GM19468 (cell line): ENCODE results near the gene EXOC4.
"Not testable (repeated sequence)": the region's sequence is repeated elsewhere in the genome, so short reads cannot be mapped to it uniquely, and the experiment has no call there.

ENCODE experiments used
- ATAC-seq: cut with Tn5 transposase; IDR thresholded peaks from one replicate; pipeline ENCODE4 v1.9.1; 2021; ENCODE audit warnings: mild to moderate bottlenecking, moderate library complexity, moderate number of reproducible peaks; ENCODE audit not compliant: unreplicated experiment; ENCODE audit errors: extremely low read depth

Gene EXOC4

GRCh38 chr7:133252858-133253518, at the start of gene EXOC4:
EXOC4 (plus strand) TSS chr7:133253078.
- ATAC-seq = peak; percentile 98

GRCh38 chr7:133203490-133203889, 49.4 kb upstream of the EXOC4 start:
- no peak for ATAC-seq

- no peak for ATAC-seq
Observed at GRCh38 chr7:133207687-133208086, 45.2 kb upstream of the EXOC4 start.

DNA sequence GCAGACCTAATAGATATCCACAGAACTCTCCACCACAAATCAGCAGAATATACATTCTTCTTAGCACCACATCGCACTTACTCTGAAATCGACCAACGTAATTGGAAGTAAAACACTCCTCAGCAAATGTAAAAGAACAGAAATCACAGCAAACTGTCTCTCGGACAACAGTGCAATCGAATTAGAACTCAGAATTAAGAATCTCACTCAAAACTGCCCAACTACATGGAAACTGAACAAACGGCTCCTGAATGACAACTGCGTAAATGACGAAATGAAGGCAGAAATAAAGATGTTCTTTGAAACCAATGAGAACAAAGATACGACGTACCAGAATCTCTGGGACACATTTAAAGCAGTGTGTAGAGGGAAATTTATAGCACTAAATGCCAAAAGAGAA, 42.1 kb upstream of the EXOC4 start:
- not testable (repeated sequence) for ATAC-seq

- not testable (repeated sequence) for ATAC-seq
Observed at GRCh38 chr7:133213772-133214171, 39.1 kb upstream of the EXOC4 start.

GRCh38 chr7:133217773-133218172, 35.1 kb upstream of the EXOC4 start:
- no peak for ATAC-seq

DNA sequence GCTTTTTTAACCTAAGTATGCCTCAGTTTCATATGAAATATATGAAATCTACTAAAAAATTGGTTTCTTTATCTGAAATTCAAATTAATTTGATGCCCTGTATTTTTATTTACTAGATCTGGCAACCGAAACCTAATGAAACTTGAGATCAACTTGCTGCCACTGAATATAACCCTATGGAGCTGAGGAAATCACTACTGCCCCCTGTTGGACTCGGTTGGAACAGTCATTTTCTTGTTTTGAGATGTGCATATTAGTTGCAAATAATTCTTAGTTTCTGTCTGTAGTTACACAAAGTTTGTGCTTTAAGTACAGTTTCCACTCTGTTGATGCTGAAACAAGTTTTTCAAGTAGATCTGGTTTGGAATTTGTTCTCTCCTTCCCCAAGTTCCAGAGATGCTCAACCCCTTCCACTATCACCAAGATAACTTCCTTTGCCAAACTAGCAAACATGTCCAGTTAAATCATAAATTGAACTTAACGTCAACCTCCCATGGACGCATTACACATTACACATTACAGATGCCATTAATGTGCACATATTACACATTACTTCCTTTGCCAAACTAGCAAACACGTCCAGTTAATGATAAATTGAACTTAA, 22.2 kb upstream of the EXOC4 start:
- ATAC-seq = no peak

DNA sequence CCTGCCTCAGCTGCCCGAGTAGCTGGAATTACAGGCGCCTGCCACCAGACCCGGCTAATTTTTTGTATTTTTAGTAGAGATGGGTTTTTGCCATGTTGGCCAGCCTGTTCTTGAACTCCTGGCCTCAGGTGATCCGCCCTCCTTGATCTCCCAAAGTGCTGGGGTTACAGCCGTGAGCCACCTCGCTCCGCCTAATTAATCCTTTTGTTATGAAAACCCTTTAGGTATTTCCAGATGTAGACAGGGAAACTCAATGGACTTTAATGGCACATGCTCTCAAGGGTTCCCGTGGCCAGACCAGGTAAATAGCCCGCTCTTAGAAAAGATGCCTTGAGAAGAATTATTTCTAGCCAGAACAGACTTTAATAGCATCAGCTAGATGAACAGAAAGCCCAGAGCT, 19.7 kb upstream of the EXOC4 start:
- no peak for ATAC-seq

DNA sequence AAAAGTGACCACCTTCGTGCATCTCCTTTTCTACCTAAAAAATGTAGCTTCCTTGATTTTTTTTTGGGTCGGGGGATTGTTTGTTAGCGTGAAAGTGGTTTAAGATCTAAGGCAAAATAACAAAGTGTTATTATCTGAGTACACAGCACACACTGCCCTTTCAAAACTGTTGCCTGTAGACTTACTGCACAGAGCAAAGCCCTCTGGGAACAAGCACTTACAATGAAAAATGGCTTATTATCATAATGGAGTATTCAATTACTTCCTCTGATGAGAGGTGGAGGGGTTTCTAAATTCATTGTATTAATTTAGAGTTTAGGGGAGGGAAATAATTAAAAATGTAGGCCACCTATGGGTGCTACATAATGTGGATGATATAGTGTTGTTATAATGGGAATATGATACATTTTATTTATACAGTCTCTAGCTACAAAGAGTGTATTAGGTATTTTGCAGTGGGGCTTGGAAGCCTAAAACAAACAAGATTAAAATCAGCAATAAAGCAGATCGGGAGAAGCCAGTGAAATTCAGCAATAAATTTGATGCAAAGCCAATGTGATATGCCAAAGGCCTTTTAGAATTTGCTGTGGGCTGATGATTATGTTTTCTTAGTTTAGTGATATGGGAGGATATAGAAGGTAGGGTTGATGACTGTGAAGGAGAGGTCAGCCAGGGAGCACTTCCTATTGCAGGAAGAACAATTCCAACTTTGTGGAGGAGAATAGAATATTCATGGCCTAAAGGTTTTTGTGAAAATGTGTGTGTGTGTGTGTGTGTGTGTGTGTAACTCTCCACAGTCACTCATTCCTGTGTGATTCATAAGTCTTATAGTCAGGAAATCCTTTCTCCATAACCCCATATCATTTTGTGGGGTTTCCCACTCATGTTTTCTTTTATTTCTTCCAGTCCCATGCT, 17.7 kb upstream of the EXOC4 start:
- no peak for ATAC-seq

DNA sequence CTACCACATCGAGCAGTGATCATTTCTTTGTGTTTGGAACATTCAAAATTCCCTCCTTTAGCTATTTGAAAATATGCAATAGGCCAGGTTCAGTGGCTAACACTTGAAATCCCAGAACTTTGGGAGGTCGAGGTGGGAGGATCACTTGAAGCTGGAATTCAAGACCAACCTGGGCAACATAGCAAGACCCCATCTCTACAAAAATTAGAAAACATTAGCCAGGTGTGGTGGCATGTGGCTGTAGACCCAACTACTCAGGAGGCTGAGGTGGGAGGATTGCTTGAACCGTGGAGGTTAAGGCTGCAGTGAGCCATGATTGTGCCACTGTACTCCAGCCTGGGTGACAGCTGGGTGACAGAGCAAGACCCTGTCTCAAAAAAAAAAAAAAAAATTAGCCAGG, 15.3 kb upstream of the EXOC4 start:
- no peak for ATAC-seq

DNA sequence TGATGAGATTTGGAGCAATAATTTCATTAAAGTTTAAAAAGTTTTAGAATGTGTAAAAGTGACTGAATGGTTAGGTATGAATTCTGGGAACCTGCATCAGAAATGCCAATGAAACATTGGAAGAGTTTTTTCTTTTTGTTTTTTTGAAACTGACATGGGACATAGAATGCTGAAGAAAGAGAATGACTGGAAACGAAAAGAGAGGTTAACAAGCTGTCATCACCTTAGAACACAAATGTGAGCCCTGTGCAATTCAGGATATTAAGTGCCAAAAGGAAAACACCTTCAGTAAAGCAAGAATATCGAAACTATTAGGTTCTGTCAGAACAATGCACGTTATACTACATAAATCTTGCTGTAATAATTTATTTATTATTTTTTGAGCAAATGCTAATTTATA, 12.6 kb upstream of the EXOC4 start:
- ATAC-seq = no peak

- ATAC-seq = no peak
Observed at GRCh38 chr7:133246558-133246957, 6.3 kb upstream of the EXOC4 start.

- ATAC-seq = no peak
Observed at GRCh38 chr7:133248901-133249300, 4.0 kb upstream of the EXOC4 start.

DNA sequence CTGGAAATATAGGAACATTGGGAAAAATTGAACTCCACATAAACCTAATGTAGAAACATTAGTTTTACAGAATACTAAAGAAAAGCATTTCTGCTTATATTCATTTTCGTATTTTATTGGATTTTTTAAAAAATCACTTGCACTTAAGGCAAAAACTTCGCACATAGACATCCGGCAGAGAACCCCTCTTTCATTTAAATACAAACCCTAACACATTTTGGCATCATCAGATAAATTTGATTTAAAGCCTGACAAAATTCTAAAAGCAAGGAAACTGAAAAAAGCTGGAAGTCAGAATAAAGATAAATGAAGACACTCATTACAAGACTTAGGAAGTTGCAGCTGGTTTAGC, 396 bp upstream of the EXOC4 start:
- ATAC-seq = no peak

DNA sequence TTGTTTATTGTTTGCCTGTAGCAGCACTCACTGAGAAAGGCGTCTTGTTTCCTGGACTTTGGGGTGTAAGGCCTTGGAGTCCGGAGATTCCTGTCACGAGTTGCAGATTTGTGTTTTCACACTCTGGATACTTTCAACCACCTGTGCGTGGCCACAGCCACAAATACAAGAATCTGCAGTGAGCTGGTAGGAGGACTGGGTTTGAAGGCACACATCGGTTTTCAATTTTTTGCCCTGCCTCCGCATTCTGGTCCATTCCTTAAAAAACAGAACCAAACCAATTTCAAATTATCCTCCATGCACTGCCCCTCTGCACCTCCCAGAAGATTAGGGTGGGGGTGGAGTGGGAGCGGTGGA, 619 bp downstream of the EXOC4 start:
- ATAC-seq = no peak

- no peak for ATAC-seq
Observed at GRCh38 chr7:133255486-133255885, 2.6 kb downstream of the EXOC4 start.

GRCh38 chr7:133258174-133258573, 5.3 kb downstream of the EXOC4 start:
- ATAC-seq = no peak

- no peak for ATAC-seq
Observed at GRCh38 chr7:133265821-133266220, 12.9 kb downstream of the EXOC4 start.

DNA sequence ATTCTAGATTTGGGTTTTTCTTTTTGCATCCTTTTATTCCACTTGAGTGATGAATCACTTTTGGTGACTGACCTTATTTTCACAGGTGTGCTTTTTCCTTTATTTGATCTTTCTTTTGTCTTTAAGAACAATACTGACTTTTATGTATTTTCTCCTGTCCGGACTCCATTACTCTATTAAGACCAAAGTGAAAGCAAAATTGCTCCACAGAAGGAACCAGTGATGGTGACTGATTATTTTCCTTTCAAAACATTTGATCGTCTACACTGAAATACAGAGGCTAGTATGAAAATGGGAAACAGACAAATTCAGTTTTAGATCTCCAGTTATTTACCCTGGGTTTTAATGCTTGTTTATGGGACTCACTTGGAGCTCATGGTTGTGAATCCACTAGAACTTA, 15.5 kb downstream of the EXOC4 start:
- no peak for ATAC-seq

DNA sequence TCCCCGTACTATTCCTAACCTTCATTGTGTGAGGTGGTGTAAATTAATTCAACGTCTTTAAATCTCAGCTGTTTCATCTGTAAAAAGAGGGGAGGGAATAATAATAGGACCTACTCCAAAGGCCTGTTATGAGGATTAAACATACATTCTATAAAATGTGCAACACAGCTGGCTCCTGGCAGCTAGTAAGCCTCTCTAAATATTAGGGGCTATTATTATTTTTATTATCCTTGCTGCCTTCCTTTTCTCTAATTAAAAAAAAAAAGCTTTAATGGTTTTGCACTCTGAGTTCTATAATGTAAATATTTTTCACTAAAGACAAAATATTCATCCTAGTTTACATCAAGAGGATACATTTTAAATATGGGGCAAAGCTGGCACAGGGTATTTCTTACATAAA, 19.5 kb downstream of the EXOC4 start:
- no peak for ATAC-seq

DNA sequence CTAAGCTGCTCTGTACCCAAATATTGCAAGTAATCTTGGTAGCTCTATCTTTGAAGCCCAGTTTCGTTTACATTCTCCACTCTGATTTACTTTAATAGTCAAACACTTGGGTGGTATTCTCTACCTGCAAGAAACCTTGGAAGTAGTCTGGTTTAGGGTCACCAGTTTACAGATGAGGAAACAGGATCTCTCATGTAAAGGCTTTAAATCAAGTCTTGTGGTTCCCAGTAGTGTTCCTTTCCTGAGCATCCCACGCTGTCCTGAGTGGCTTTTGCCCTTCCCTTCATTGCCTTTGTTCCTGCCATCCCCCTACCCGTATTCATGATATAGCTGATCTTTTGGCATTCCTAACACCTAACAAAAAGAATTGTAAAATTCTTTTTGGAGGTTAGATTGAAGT, 20.3 kb downstream of the EXOC4 start:
- no peak for ATAC-seq
